HepG2 (cell line): Measurements from ENCODE around the gene PHEX. TPM values are rescaled to one million over a fixed set of nuclear protein-coding genes. Genes with fewer than 3 reads are reported as not detected.

Experiments used
- ATAC-seq: fragments of 200-7000 bp; cut with Tn5 transposase; 3 replicates; pipeline ENCODE4 v1.9.1; 2020; ENCODE audit warnings: mild to moderate bottlenecking, moderate library complexity
- BruUV-seq: library from RNA; stranded (reverse); fragments of 400-500 nt; replicated peaks from 2 replicates; lab custom pipeline; 2021; lab: Mats Ljungman, UMichigan
- CTCF ChIA-PET: fragments of 300-600 bp; formaldehyde crosslinking; extraction: SDS; loops from one replicate; lab custom pipeline; 2021; ENCODE audit warnings: low total read pairs, inconsistent platforms, low intra/inter-chr PET ratio; lab: Yijun Ruan, JAX
- POLR2A ChIA-PET: fragments of 350-600 bp; sonication (Branson Sonifier 250); formaldehyde crosslinking; loops from one replicate; lab custom pipeline; 2020; ENCODE audit warnings: antibody characterized with exemption, inconsistent platforms; lab: Yijun Ruan, JAX
- DNase-seq: peaks from one replicate; pipeline ENCODE4 v3.0.0-alpha.2; 2015; ENCODE audit warnings: low spot score
- FAIRE-seq: peaks from 3 replicates; lab custom pipeline; 2011; peaks lifted over from hg19 to GRCh38; lab: Jason Lieb, UNC
- H2AFZ ChIP-seq: one replicate; pipeline ENCODE4 v1.6.1; 2011; ENCODE audit warnings: low read length, inconsistent platforms
- H3K27ac ChIP-seq: fragments of 300-600 bp; 3 replicates; pipeline ENCODE4 v1.8.0; 2011; ENCODE audit warnings: mixed run types, mild to moderate bottlenecking, mixed read lengths, low read length, inconsistent platforms; ENCODE audit not compliant: insufficient read depth; ENCODE audit errors: extremely low read length
- H3K27me3 ChIP-seq, 2 experiments: fragments of 200-600 bp in 1 of 2; 2 replicates in 1 of 2; 3 replicates in 1 of 2; pipeline versions ENCODE4 v1.6.0 to v1.8.0; 2011; ENCODE audit warnings: low read length in 2 of 2, mild to moderate bottlenecking in 2 of 2, moderate library complexity in 2 of 2, inconsistent platforms in 1 of 2; ENCODE audit not compliant: insufficient read depth in 2 of 2, control insufficient read depth in 1 of 2
- H3K36me3 ChIP-seq, 2 experiments: fragments of 200-600 bp in 1 of 2; replicated peaks in 1 of 2; 2 replicates in 1 of 2; 3 replicates in 1 of 2; pipeline versions ENCODE4 v1.5.1 to v1.8.0; 2011; ENCODE audit warnings: low read length in 2 of 2, inconsistent platforms in 1 of 2; ENCODE audit not compliant: insufficient read depth in 2 of 2, control insufficient read depth in 1 of 2
- H3K4me1 ChIP-seq: 2 replicates; pipeline ENCODE4 v1.5.1; 2012; ENCODE audit warnings: low read length, inconsistent platforms; ENCODE audit not compliant: insufficient read depth
- H3K4me2 ChIP-seq: 2 replicates; pipeline ENCODE4 v1.6.0; 2011; ENCODE audit warnings: low read depth, low read length, inconsistent platforms
- H3K4me3 ChIP-seq, 3 experiments: fragments of 200-600 bp in 1 of 3; sonication (generic), shearing (Covaris generic) in 1 of 3; replicated peaks in 1 of 3; 2 replicates each; pipeline ENCODE4 v1.5.1; 2011 to 2016; ENCODE audit warnings: low read length in 3 of 3, inconsistent platforms in 2 of 3, low read depth in 2 of 3, mild to moderate bottlenecking in 2 of 3, control low read depth in 1 of 3, mixed read lengths in 1 of 3; ENCODE audit not compliant: insufficient read depth in 1 of 3
- H3K79me2 ChIP-seq: one replicate; pipeline ENCODE4 v1.6.1; 2011; ENCODE audit warnings: low read length, inconsistent platforms; ENCODE audit not compliant: insufficient read depth
- H3K9ac ChIP-seq: 2 replicates; pipeline ENCODE4 v1.6.0; 2011; ENCODE audit warnings: mild to moderate bottlenecking, low read depth, low read length, inconsistent platforms; ENCODE audit not compliant: insufficient read depth
- H3K9me3 ChIP-seq: 2 replicates; pipeline ENCODE4 v1.5.1; 2012; ENCODE audit warnings: mild to moderate bottlenecking, low read length
- H4K20me1 ChIP-seq: 2 replicates; pipeline ENCODE4 v1.6.0; 2011; ENCODE audit warnings: inconsistent platforms, mild to moderate bottlenecking, low read length, moderate library complexity; ENCODE audit not compliant: insufficient read depth
- ELF3 ChIP-seq: IDR thresholded peaks from 2 replicates; pipeline ENCODE4 v1.6.1; 2016; ENCODE audit warnings: missing genetic modification reagents, missing compliant biosample characterization
- HES4 ChIP-seq: sonication (generic); formaldehyde crosslinking; IDR thresholded peaks from 2 replicates; pipeline ENCODE4 v1.9.0; 2021; ENCODE audit warnings: mild to moderate bottlenecking, missing genetic modification reagents, borderline replicate concordance
- HOXA7 ChIP-seq: sonication (generic); formaldehyde crosslinking; IDR thresholded peaks from 2 replicates; pipeline ENCODE4 v1.8.1; 2022; ENCODE audit warnings: mild to moderate bottlenecking, missing genetic modification reagents, moderate library complexity
- IRF9 ChIP-seq: sonication (generic); formaldehyde crosslinking; IDR thresholded peaks from 2 replicates; pipeline ENCODE4 v1.8.0; 2022; ENCODE audit warnings: missing genetic modification reagents, mild to moderate bottlenecking, borderline replicate concordance
- NR3C1 ChIP-seq: sonication (generic); formaldehyde crosslinking; IDR thresholded peaks from 2 replicates; pipeline ENCODE4 v1.4.0; 2020; ENCODE audit warnings: missing genetic modification reagents
- PHB2 ChIP-seq: fragments of 450-650 bp; IDR thresholded peaks from 2 replicates; pipeline ENCODE4 v1.6.1; 2018; ENCODE audit not compliant: partially characterized antibody
- POGK ChIP-seq: sonication (generic); formaldehyde crosslinking; conservative IDR thresholded peaks from 2 replicates; pipeline ENCODE4 v1.8.0; 2022; ENCODE audit warnings: mild to moderate bottlenecking, moderate library complexity, missing genetic modification reagents
- REXO4 ChIP-seq: sonication (generic); formaldehyde crosslinking; IDR thresholded peaks from 2 replicates; pipeline ENCODE4 v1.8.0; 2022; ENCODE audit warnings: missing genetic modification reagents, mild to moderate bottlenecking, borderline replicate concordance
- XRCC5 ChIP-seq: fragments of 200-400 bp; formaldehyde crosslinking; optimal IDR thresholded peaks from 2 replicates; pipeline ENCODE3; 2017; ENCODE audit warnings: mild to moderate bottlenecking, low read length
- ZBTB26 ChIP-seq: IDR thresholded peaks from 2 replicates; pipeline ENCODE4 v1.6.1; 2016; ENCODE audit warnings: missing compliant biosample characterization, missing genetic modification reagents, borderline replicate concordance
- ZBTB7B ChIP-seq: sonication (generic); formaldehyde crosslinking; IDR thresholded peaks from 2 replicates; pipeline ENCODE4 v1.4.0; 2020; ENCODE audit warnings: missing genetic modification reagents
- ZNF264 ChIP-seq: sonication (generic); formaldehyde crosslinking; IDR thresholded peaks from 2 replicates; pipeline ENCODE4 v1.4.0; 2020; ENCODE audit warnings: missing genetic modification reagents
- ZNF564 ChIP-seq: sonication (generic); formaldehyde crosslinking; IDR thresholded peaks from 2 replicates; pipeline ENCODE4 v1.8.1; 2023; ENCODE audit warnings: mild to moderate bottlenecking, missing genetic modification reagents
- WGBS: methylation state at CpG from one replicate; pipeline ENCODE4 v1.1.6; 2017; ENCODE audit warnings: low lambda C conversion rate; 5-methylcytosine and 5-hydroxymethylcytosine counted together
- in situ Hi-C: cut with HindIII; loops from 2 replicates; pipeline ENCODE4 v1.10.0; 2017; ENCODE audit warnings: low pct_unique_long_range_greater_than_20kb; ENCODE audit not compliant: extremely low pct_ligation_motif_present
- intact Hi-C: fragments of 100-400 bp; cut with micrococcal nuclease; formaldehyde crosslinking; loops from one replicate; pipeline ENCODE4 v1.10.0; 2022; ENCODE audit not compliant: unreplicated experiment
- polyA plus RNA-seq, 8 experiments: library from polyadenylated mRNA; depleted of rRNA in 3 of 8; stranded (reverse) in 7 of 8; unstranded in 1 of 8; fragments of >200 nt; fragmentation: Illumina TruSeq in 4 of 8; extraction: Trizol in 4 of 8; gene quantifications; 2 replicates each; pipeline versions ENCODE4 v1.2.1 to v1.2.3, GENCODE V29; 2011 to 2016; ENCODE audit warnings: low read depth in 4 of 8, missing spikeins in 1 of 8, mixed read lengths in 1 of 8; ENCODE audit not compliant: insufficient read depth in 1 of 8
- total RNA-seq, 5 experiments: library from RNA; depleted of rRNA; stranded (reverse); fragments of >200 nt; fragmentation: Illumina TruSeq; extraction: Trizol; gene quantifications; 2 replicates each; pipeline ENCODE4 v1.2.3, GENCODE V29; 2016; ENCODE audit warnings: low read depth in 1 of 5
- TF ChIP-seq, protein P1 (sequence below), 2 experiments: sonication (generic) in 1 of 2; formaldehyde crosslinking in 1 of 2; IDR thresholded peaks; 2 replicates each; pipeline versions ENCODE4 v1.4.0 to v1.6.1; 2018 to 2020; ENCODE audit warnings: missing genetic modification reagents in 2 of 2, borderline replicate concordance in 1 of 2, low read depth in 1 of 2, mild to moderate bottlenecking in 1 of 2, missing biosample characterization in 1 of 2
- TF ChIP-seq, protein P2 (sequence below): conservative IDR thresholded peaks from 2 replicates; pipeline ENCODE4 v1.6.1; 2018; ENCODE audit warnings: missing genetic modification reagents

PHEX gene
- total and polyA plus RNA-seq, 2 of the 13 experiments (the other 11 are each of a cell fraction or from before 2014, with no cell fraction given) = 0.01 to 0.27 TPM

DNA sequence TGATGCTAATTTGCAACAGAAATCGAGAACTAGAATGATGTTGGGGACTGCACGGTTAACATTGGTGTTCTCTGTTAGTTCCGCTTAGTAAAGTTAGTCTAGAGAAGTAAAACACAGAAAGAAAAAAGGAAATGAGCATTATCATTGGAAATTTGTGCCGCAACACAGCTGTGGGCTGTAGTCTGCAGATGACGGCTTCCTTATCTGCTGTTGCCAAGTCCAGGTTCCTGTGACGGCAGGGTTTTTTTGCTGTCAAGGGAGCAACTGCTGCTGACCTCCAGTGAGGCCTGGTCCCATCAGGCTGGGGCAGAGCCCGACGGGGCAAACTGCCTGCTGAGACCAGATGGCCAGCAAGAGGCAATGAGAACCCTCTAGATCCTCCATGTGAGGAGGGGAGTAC is 38.9 kb upstream of the PHEX start (continued):
- TF ChIP-seq POGK (CRISPR knock-in tag) = no peak

DNA sequence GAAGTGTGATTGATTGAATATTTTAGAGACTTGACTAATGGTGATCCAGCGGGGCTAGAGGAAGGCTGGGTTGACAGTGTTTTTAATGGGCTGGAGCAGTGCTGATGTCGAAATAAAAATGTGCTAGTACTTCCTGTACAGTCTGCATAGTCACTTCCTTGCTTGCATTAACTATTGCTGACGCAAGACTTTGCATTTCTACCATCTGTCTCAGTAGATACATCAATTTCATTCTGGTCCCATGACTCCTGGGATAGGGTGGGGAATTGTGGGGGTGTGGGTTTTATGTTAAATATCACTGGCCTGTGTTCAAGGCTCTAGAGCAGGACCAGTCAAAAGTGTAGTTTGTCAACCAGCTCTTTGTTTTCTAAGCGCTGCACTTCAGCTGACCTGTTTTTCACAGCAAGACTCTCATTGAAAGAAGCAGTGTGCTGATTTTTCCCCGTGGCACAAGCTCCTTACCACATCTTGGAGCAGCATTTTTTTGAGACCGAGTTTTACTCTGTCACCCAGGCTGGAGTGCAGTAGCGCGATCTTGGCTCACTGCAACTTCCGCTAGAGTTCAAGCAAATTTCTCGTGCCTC is 35.2 kb upstream of the PHEX start:
- Histone ChIP-seq H3K27ac (no peak overlapping the region), H3K27me3 (no peaks in the 10 kb centered on the region), H2AFZ (no peak overlapping the region), H3K4me3 (no peak overlapping the region), H4K20me1 (no peaks in the 10 kb centered on the region), H3K79me2 (no peaks in the 10 kb centered on the region), H3K4me2 (no peak overlapping the region), H3K9me3 (no peaks in the 10 kb centered on the region), H3K4me1 (no peaks in the 10 kb centered on the region), H3K36me3 (peaks cover 0 to 9% of the 10 kb centered on the region in 2 experiments; a peak in 1 of 5 replicates), H3K9ac (no peak overlapping the region)
- FAIRE-seq (no peak), ATAC-seq (no peak), DNase-seq (peak; percentile 17)
- POLR2A ChIA-PET = no interaction called here
- intact Hi-C loops (no loop called here), in situ Hi-C loops (loop anchor here (25.0 kb wide), 1 partner anchor 190 kb away; no protein-coding TSS in a partner anchor)
- CTCF ChIA-PET = no interaction called here
- 95% methylated on average over 8 of the region's 10 CpGs for WGBS
- BruUV-seq = no TSS peak
- TF ChIP-seq HOXA7 (CRISPR knock-in tag) (no peak), ZBTB26 (no peak), PHB2 (no peak), ZNF264 (CRISPR knock-in tag) (no peak), IRF9 (CRISPR knock-in tag) (no peak), NR3C1 (no peak), HES4 (no peak), XRCC5 (no peak), ELF3 (CRISPR knock-in tag) (no peak), ZNF564 (no peak), REXO4 (no peak), ZBTB7B (CRISPR knock-in tag) (no peak)
- TF ChIP-seq, protein P1, sequence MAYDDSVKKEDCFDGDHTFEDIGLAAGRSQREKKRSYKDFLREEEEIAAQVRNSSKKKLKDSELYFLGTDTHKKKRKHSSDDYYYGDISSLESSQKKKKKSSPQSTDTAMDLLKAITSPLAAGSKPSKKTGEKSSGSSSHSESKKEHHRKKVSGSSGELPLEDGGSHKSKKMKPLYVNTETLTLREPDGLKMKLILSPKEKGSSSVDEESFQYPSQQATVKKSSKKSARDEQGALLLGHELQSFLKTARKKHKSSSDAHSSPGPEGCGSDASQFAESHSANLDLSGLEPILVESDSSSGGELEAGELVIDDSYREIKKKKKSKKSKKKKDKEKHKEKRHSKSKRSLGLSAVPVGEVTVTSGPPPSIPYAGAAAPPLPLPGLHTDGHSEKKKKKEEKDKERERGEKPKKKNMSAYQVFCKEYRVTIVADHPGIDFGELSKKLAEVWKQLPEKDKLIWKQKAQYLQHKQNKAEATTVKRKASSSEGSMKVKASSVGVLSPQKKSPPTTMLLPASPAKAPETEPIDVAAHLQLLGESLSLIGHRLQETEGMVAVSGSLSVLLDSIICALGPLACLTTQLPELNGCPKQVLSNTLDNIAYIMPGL (CRISPR knock-in tag; IDR thresholded peaks at IDR 0.05; ENCODE audit: borderline replicate concordance in 1 of 2, low read depth in 1 of 2) = no peak
- TF ChIP-seq, protein P2, sequence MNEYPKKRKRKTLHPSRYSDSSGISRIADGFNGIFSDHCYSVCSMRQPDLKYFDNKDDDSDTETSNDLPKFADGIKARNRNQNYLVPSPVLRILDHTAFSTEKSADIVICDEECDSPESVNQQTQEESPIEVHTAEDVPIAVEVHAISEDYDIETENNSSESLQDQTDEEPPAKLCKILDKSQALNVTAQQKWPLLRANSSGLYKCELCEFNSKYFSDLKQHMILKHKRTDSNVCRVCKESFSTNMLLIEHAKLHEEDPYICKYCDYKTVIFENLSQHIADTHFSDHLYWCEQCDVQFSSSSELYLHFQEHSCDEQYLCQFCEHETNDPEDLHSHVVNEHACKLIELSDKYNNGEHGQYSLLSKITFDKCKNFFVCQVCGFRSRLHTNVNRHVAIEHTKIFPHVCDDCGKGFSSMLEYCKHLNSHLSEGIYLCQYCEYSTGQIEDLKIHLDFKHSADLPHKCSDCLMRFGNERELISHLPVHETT (CRISPR knock-in tag) = no peak
